Measurements from ENCODE around the gene ENDOV. TPM values are rescaled to one million over a fixed set of nuclear protein-coding genes. Genes with fewer than 3 reads are reported as not detected.

ENDOV gene
- total RNA-seq, 2 donors from 2014 or later = 8.8 to 13.0 TPM

DNA sequence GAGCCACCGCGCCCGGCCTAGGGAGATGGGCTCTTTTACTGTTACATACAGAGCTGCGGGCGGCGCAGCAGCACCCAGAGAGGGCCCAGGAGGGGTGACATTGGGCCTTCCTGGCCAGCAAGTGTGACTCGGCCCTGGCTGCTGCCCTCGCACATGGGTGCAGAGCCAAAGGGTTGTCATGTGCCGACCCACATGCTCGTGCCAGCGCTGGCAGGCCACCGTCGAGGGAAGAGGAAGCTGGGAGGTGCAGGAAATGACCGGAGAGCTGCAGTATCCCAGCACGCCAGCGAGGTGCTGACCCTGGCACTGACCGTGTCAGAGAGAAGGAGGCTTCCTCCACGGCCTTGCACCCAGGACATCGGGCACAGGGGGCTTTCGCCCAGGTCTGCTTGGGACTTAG lies 8.0 kb downstream of the ENDOV start:
- ATAC-seq (no peak), DNase-seq (ENCODE audit: low spot score in 2 of 2) (no peak)
- H3K9me3 Mint-ChIP-seq = no peaks in the 10 kb centered on the region
- no peaks in the 10 kb centered on the region for H3K36me3 Mint-ChIP-seq
- H3K27ac Mint-ChIP-seq = no peak overlapping the region

DNA sequence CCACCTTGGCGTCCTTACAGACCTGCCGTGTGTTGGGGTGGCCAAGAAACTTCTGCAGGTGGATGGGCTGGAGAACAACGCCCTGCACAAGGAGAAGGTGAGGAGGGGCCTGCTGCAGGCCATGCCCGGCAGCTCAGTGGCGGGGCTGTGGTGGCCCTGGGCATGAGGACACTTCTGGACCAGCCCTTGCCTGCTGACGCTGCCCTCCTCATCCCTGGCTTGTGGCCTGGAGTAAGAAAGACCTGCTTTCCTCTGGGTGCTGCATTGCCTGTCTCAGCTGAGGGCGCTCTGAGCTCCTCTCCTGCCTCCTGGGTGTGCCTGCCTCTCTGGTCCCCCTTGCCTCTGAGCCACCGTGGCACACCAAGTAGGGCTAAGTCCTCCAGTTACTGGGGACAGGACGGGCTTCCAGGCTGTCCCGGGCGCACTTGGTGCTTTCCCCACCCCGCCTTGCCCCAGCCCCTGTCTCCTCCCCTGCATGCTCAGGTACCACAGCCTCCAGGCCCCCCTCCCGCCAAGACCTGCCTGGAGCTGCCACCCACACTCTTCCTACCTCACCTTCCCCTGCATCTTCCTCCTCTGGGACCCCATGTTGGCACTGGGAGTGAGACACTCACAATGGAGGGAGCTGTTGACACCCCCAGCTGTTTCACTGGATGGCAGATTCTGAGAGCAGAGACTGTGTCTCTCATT lies 8.7 kb downstream of the ENDOV start:
- H3K27ac Mint-ChIP-seq = no peak overlapping the region
- DNase-seq (ENCODE audit: low spot score in 2 of 2) (no peak), ATAC-seq (no peak)
- H3K9me3 Mint-ChIP-seq = no peaks in the 10 kb centered on the region
- no peaks in the 10 kb centered on the region for H3K36me3 Mint-ChIP-seq

GRCh38 chr17:80424261-80424660 lies 9.3 kb downstream of the ENDOV start:
- Mint-ChIP-seq H3K27ac (no peak overlapping the region), H3K36me3 (no peaks in the 10 kb centered on the region), H3K9me3 (no peaks in the 10 kb centered on the region)
- ATAC-seq (no peak), DNase-seq (ENCODE audit: low spot score in 2 of 2) (no peak)

GRCh38 chr17:80424878-80425765 lies 10.2 kb downstream of the ENDOV start:
- no peak for DNase-seq (ENCODE audit: low spot score in 2 of 2)
- Mint-ChIP-seq H3K36me3 (no peaks in the 10 kb centered on the region), H3K27ac (no peak overlapping the region), H3K9me3 (no peaks in the 10 kb centered on the region)
- ATAC-seq = no peak

DNA sequence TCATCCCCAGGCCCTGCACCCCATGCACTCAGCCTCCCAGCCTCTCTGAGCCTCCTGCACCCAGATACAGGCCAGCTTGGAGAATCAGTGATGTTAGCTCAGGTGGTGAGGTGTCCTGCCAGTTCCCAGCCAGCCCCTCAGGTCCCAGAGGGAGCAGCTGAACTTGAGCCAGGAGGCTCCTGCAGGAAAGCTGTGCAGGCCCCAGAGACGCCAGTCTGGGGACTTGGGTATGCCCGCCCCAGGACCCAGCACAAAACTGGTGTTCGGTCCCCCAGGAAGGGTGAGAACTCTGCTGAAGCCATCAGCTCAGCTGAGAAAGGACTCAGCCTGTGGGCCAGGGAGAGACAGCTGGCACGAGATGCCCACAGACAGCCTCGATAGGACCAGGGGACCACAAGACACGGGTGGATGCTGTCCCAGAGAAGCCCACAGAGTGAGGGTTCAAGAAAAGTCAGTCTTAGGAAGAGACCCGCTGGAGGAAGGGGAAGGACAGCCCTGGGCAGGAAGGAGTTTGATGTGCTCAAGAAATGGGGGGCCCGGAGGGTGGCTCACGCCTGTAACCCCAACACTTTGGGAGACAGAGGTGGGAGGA lies 11.0 kb downstream of the ENDOV start:
- ATAC-seq (no peak), DNase-seq (ENCODE audit: low spot score in 2 of 2) (no peak)
- H3K9me3 Mint-ChIP-seq = no peaks in the 10 kb centered on the region
- H3K27ac Mint-ChIP-seq = peak overlapping the region in 1 of 2 donors; percentile 55
- H3K36me3 Mint-ChIP-seq = no peaks in the 10 kb centered on the region

GRCh38 chr17:80426671-80427326 lies 11.8 kb downstream of the ENDOV start:
- H3K9me3 Mint-ChIP-seq = no peaks in the 10 kb centered on the region
- DNase-seq (ENCODE audit: low spot score in 2 of 2) (peak; percentile 88 to 95), ATAC-seq (peak; percentile 96 to 98)
- no peaks in the 10 kb centered on the region for H3K36me3 Mint-ChIP-seq
- peak overlapping the region in 1 of 2 donors; percentile 55 for H3K27ac Mint-ChIP-seq

DNA sequence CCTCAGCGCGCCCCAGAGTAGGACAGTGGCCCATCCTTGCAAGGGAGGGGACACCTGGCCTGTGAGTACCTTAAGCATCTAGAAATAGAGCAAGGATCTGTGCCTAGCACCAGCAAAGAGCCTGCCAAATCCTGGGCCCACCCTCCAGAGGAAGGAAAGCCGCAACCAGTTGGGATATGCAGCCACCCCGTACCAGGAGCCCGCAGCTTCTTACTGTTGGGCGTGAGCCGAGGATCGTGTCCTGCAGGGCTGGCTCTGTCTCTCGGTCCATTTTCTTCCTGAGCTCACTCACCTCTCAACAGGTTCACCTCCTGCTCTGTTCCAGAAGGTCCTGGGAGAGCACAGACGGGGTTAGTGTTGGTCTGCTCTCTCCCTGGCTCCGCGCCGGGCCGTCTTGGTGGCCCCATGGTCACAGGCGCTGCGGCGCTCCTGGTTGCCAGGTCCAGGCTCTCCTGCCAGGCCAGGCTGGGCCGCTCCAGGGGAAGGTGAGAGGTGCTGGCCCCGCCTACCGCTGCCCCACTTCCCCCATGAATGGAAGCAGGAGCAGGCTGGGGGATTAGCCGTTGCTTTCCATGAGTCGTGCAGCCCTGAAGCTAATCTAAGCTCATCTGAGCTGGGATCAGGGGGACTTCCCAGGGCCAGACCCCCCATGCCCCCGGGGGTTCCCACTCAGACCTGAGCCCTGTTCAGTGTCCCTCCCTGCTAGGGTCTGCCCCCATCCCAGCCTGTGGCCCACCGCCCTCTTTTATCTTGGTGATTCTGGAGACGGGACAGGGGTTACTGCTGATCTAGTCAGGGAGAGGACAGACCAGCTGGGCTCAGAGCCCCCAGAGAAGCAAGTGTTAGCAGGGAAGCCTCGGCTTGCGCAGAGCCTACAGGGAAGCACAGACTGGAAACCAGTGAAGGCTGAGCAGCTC lies 12.7 kb downstream of the ENDOV start:
- peak overlapping the region in 1 of 2 donors; percentile 6 for H3K27ac Mint-ChIP-seq
- ATAC-seq (no peak), DNase-seq (ENCODE audit: low spot score in 2 of 2) (no peak)
- H3K9me3 Mint-ChIP-seq = no peaks in the 10 kb centered on the region
- no peaks in the 10 kb centered on the region for H3K36me3 Mint-ChIP-seq

DNA sequence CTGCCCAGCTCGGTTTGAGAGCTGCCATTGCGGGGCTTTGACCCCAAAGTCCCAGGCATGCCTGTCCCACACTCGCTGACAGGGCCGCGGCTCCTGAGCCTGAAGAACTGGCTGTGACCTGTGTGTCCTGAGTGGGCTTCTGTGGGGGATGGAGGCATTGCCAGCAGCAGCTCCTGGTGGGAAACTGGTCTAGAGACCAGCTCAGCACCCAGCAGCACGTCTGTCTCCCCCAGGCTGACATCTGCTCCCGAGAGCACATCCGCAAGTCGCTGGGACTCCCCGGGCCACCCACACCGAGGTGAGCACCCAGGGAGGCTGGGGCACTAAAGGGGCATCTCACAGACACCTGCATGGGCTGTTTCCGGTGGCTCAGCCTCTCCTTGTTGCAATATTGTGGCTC lies 13.4 kb downstream of the ENDOV start:
- DNase-seq (ENCODE audit: low spot score in 2 of 2) (no peak), ATAC-seq (no peak)
- Mint-ChIP-seq H3K9me3 (no peaks in the 10 kb centered on the region), H3K36me3 (no peaks in the 10 kb centered on the region), H3K27ac (peak overlapping the region in 1 of 2 donors; percentile 6)

- DNase-seq (ENCODE audit: low spot score in 2 of 2) (no peak), ATAC-seq (no peak)
- H3K27ac Mint-ChIP-seq = peak overlapping the region in 1 of 2 donors; percentile 6
- no peaks in the 10 kb centered on the region for H3K36me3 Mint-ChIP-seq
- no peaks in the 10 kb centered on the region for H3K9me3 Mint-ChIP-seq
Measured at GRCh38 chr17:80428796-80429195, 13.8 kb downstream of the ENDOV start.

DNA sequence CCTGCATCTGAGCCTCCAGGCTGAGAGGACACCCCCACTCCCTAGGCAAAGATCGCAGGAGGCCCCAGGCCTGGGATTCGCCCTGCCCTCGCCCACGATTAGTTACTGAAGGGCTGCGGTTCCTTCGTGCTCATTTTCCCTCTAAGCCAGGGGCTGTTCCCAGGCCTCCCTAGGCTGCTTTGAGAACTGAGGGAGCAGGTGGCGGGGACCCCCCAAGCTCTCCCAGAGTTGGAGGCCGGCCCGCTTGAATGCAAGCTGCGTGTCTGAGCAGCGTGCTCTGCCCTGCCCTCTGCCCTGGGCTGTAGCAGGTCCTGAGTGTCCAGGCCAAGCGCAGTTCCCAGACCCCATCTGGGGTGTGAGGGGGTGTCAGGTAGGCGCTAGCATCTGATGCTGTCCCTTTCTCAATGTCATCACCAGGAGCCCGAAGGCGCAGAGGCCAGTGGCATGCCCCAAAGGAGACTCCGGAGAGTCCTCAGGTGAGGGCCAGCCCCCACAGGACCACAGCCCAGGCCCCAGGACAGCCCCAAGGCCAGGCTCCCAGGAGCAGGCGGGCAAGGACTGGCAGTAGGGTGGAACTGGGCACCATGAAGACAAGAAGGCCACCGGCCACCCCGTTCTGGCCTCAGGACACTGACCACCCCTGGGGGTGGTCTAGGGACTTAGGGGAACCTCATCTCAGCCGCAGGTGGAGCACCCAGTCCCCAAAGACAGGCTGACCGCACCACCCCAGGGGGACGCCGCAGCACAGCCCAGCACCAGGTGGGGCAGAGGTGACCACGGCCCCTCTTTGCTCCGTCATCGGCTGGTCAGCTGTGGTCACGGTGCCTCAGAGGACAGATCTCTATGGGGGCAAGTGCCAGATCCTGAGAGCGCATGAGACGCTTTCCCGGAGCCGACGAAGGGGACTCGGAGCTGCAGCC lies 14.6 kb downstream of the ENDOV start:
- ATAC-seq = no peak
- Mint-ChIP-seq H3K9me3 (no peaks in the 10 kb centered on the region), H3K27ac (no peak overlapping the region), H3K36me3 (no peaks in the 10 kb centered on the region)
- DNase-seq (ENCODE audit: low spot score in 2 of 2) = no peak

- ATAC-seq (no peak), DNase-seq (ENCODE audit: low spot score in 2 of 2) (no peak)
- Mint-ChIP-seq H3K27ac (peak overlapping the region in 1 of 2 donors; percentile 57), H3K36me3 (no peaks in the 10 kb centered on the region), H3K9me3 (no peaks in the 10 kb centered on the region)
Measured at GRCh38 chr17:80430446-80431245, 15.7 kb downstream of the ENDOV start.

DNA sequence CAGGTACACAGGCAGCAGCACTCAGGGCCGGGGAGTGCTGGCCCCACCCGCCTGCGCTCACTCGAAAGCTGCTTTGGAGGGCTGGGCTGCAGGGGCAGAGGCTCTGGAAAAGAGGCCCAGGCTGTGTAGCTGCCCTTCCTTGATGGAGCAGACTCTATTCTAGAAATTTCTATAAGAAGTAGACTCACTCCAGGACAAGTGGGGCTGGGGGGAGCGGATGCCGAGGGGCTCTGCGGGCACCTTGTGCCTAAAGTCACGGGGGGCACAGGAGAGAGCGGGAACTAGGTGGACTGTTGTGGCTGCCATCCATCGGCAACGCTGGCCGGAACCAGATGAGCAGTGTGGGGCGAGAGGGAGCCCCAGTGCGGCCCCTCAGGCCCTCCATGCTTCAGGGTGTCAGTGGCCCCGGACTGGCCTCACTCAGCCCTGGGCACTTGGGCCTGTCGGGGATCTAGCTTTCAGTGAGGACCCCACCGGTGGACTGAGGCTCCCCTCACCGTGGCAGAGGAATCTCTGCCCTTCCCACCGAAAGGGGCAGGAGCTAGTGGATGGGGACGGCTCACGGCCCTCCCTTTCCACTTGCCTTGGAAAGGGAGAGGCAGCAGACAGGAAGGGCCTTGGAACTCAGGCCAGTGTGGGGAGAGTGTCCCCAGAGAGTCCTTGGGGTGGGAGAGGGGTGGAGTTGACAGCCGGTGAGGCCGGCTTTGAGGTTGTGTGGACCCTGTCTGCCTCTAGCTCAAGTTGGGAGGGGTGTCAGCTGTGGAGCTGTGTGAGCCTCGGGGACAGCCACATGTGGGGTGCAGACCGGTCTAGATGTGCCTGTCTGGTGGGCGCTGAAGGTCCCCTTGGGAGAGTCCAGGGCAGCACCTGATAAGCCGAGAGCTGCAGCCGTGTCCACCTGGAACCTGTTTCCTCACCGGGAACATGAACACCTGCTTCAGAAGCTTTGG lies 16.6 kb downstream of the ENDOV start:
- ATAC-seq (no peak), DNase-seq (ENCODE audit: low spot score in 2 of 2) (no peak)
- H3K27ac Mint-ChIP-seq = peak overlapping the region in 1 of 2 donors; percentile 74
- H3K36me3 Mint-ChIP-seq = no peaks in the 10 kb centered on the region
- H3K9me3 Mint-ChIP-seq = no peaks in the 10 kb centered on the region

GRCh38 chr17:80432350-80432955 lies 17.5 kb downstream of the ENDOV start:
- ATAC-seq = no peak

More at GRCh38 chr17:80432350-80432955, 17.5 kb downstream of the ENDOV start:
- H3K9me3 Mint-ChIP-seq = no peaks in the 10 kb centered on the region
- H3K36me3 Mint-ChIP-seq = no peaks in the 10 kb centered on the region
- H3K27ac Mint-ChIP-seq = no peak overlapping the region
- DNase-seq (ENCODE audit: low spot score in 2 of 2) = no peak

All from activated naive CD4-positive, alpha-beta T cell treated with anti-CD3 and anti-CD28 coated beads, Interleukin-2, amount 50 U/mL, for 72 hours (primary cell).